SW 1271 (cell line): Measurements from ENCODE around the gene VWA3A.
A peak's percentile ranks its signal among the peaks of the same experiment; 100 is the strongest.
"Not testable (repeated sequence)": the region's sequence is repeated elsewhere in the genome, so short reads cannot be mapped to it uniquely, and the experiment has no call there.

Source experiments
- DNase-seq, 2 experiments: peaks; one replicate each; lab custom pipeline; 2025; lab: John Stamatoyannopoulos, UW

VWA3A gene

GRCh38 chr16:22183901-22184614 is 91.7 kb downstream of the VWA3A start:
- no peak for DNase-seq

GRCh38 chr16:22184615-22184968 is 92.3 kb downstream of the VWA3A start:
- DNase-seq: no peak

GRCh38 chr16:22186517-22186916 is 94.2 kb downstream of the VWA3A start:
- DNase-seq: peak in 1 of 2 experiments; percentile 8

- no peak for DNase-seq
Observed at GRCh38 chr16:22188267-22188594, 95.9 kb downstream of the VWA3A start.

- peak; percentile 20 to 58 for DNase-seq
Observed at GRCh38 chr16:22188595-22189442, 96.5 kb downstream of the VWA3A start.

- DNase-seq: no peak
Observed at GRCh38 chr16:22189473-22190080, 97.2 kb downstream of the VWA3A start.

GRCh38 chr16:22190081-22190775 is 97.9 kb downstream of the VWA3A start:
- DNase-seq: peak; percentile 96 to 98

- DNase-seq: peak; percentile 96 to 98
Observed at GRCh38 chr16:22190776-22191531, 98.6 kb downstream of the VWA3A start.

GRCh38 chr16:22191532-22192260 is 99.4 kb downstream of the VWA3A start:
- no peak for DNase-seq

- DNase-seq: no peak
Observed at GRCh38 chr16:22192261-22193062, 100.1 kb downstream of the VWA3A start.

GRCh38 chr16:22193063-22193411 is 100.7 kb downstream of the VWA3A start:
- DNase-seq: no peak

- DNase-seq: no peak
Observed at GRCh38 chr16:22194707-22195444, 102.5 kb downstream of the VWA3A start.

- DNase-seq: no peak
Observed at GRCh38 chr16:22195445-22195694, 103.0 kb downstream of the VWA3A start.

- peak; percentile 37 to 76 for DNase-seq
Observed at GRCh38 chr16:22195695-22196558, 103.6 kb downstream of the VWA3A start.

GRCh38 chr16:22196559-22197168 is 104.3 kb downstream of the VWA3A start:
- not testable (repeated sequence) for DNase-seq

- no peak for DNase-seq
Observed at GRCh38 chr16:22198547-22199293, 106.4 kb downstream of the VWA3A start.

- no peak for DNase-seq
Observed at GRCh38 chr16:22202261-22202637, 109.9 kb downstream of the VWA3A start.

GRCh38 chr16:22203091-22203490 is 110.8 kb downstream of the VWA3A start:
- DNase-seq: no peak
